ENCODE results near the gene CFAP46.

Gene CFAP46

DNA sequence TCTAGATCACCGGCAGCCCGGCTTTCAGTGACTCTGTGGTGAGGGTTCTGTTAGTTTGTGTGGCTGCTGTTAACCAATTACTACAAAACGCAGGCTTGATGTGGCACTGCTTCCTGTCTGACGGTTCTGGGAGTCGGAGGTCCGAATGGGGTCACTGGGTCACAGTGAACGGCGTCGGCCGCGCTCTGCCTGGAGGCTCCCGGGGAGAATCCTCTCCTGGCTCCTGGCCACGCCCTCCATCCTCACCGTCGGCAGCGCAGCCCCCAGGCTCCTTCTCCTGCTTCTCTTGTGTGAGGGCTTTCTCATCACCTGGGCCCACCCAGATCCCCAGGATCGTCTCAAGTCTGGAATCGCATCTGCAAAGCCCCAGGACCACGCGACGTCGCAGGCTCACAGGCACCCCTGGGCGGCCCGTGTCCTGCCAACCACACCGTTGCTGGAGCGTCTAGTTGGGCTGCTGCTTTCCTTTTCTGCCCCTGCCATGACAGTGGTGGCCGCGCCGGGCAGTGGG is 124.6 kb downstream of the CFAP46 start:
- ChIA-PET POLR2A (no interaction called here), CTCF (no interaction called here)
- no peak for DNase-seq (ENCODE audit: extremely low spot score)
- TF ChIP-seq SP1 (IDR thresholded peaks at IDR 0.05), result no peak

DNA sequence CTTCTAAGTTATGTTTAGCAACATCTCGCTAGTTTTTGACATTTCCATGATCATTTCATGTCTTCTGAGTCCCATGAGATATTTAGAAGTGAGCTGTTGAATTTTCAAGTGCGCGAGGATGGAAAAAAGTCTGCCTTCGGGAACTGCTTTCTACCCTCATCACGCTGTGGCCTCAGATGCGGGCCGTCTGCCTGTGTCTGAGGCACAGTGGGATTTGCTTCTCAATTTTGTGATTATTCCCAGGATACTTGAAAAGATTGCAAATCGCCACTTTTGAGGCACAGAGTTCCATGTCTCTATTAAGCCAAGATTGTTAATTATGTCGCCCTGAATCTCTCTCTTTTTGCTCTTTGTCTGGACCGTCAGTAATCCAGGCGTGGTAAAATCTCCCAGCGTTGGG is 125.7 kb downstream of the CFAP46 start:
- ChIA-PET CTCF (no interaction called here), POLR2A (no interaction called here)
- DNase-seq (ENCODE audit: extremely low spot score), result no peak
- TF ChIP-seq TARDBP (IDR thresholded peaks at IDR 0.05) (no peak), FOXK2 (IDR thresholded peaks at IDR 0.05) (no peak), L3MBTL2 (conservative IDR thresholded peaks at IDR 0.05) (no peak), BHLHE40 (IDR thresholded peaks at IDR 0.05; ENCODE audit: borderline replicate concordance) (no peak), SP1 (IDR thresholded peaks at IDR 0.05) (no peak), NFRKB (IDR thresholded peaks at IDR 0.05) (no peak), SUZ12 (IDR thresholded peaks at IDR 0.05) (no peak), HDGF (IDR thresholded peaks at IDR 0.05; ENCODE audit: borderline replicate concordance) (no peak), ELF4 (IDR thresholded peaks at IDR 0.05) (no peak), FOXA1 (IDR thresholded peaks at IDR 0.05) (no peak), FOXM1 (IDR thresholded peaks at IDR 0.05; ENCODE audit: borderline replicate concordance) (no peak), ZNF384 (IDR thresholded peaks at IDR 0.05) (no peak), ARNT (IDR thresholded peaks at IDR 0.05) (no peak)

DNA sequence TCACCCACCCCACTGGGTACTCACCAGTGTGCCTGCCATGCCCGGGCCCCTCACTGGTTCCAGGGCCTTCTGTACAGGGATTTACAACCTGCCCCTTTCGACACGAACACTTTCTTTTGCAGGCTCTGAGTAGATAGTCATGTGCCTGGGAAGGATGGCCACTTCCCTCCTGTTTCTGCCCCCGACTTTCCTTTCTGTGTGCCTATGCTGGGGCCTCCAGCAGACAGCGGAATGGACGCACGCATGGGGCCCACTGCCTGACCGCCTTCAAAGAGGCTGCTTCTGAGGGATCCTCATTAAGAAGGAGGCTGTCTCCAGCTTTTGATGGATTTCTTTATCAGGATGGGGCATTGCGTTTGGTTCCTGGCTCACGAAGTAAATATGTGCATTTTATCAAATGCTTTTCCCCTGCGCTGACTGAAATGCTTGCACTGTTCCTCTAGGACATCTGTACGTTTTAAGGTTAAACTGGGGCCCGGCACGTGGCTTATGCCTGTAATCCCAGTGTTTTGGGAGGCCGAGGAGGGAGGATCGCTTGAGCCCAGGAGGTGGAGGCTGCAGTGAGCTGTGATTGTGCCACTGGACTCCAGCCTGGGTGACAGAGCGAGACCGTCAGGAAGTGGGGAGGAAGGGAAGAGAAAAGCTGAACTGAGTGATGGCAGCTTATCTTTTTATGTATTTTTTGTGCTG is 127.1 kb downstream of the CFAP46 start:
- ChIA-PET POLR2A (no interaction called here), CTCF (no interaction called here)
- no peak for DNase-seq (ENCODE audit: extremely low spot score)
- no peak for TF ChIP-seq ARNT (IDR thresholded peaks at IDR 0.05)
- TF ChIP-seq HDGF (IDR thresholded peaks at IDR 0.05; ENCODE audit: borderline replicate concordance), result no peak
- TF ChIP-seq NFRKB (IDR thresholded peaks at IDR 0.05), result no peak
- no peak for TF ChIP-seq ZNF384 (IDR thresholded peaks at IDR 0.05)
- TF ChIP-seq BHLHE40 (IDR thresholded peaks at IDR 0.05; ENCODE audit: borderline replicate concordance), result no peak
- TF ChIP-seq FOXM1 (IDR thresholded peaks at IDR 0.05; ENCODE audit: borderline replicate concordance), result no peak
- no peak for TF ChIP-seq FOXA1 (IDR thresholded peaks at IDR 0.05)
- TF ChIP-seq SUZ12 (IDR thresholded peaks at IDR 0.05), result no peak
- no peak for TF ChIP-seq SP1 (IDR thresholded peaks at IDR 0.05)
- TF ChIP-seq, protein P1, sequence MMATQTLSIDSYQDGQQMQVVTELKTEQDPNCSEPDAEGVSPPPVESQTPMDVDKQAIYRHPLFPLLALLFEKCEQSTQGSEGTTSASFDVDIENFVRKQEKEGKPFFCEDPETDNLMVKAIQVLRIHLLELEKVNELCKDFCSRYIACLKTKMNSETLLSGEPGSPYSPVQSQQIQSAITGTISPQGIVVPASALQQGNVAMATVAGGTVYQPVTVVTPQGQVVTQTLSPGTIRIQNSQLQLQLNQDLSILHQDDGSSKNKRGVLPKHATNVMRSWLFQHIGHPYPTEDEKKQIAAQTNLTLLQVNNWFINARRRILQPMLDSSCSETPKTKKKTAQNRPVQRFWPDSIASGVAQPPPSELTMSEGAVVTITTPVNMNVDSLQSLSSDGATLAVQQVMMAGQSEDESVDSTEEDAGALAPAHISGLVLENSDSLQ (IDR thresholded peaks at IDR 0.05), result no peak
- no peak for TF ChIP-seq TARDBP (IDR thresholded peaks at IDR 0.05)
- TF ChIP-seq LEF1 (IDR thresholded peaks at IDR 0.05; ENCODE audit: borderline replicate concordance), result no peak
- no peak for TF ChIP-seq CTBP1 (IDR thresholded peaks at IDR 0.05; ENCODE audit: borderline replicate concordance)
- no peak for TF ChIP-seq FOXK2 (IDR thresholded peaks at IDR 0.05)
- TF ChIP-seq ELF4 (IDR thresholded peaks at IDR 0.05), result no peak
- TF ChIP-seq L3MBTL2 (conservative IDR thresholded peaks at IDR 0.05), result no peak

DNA sequence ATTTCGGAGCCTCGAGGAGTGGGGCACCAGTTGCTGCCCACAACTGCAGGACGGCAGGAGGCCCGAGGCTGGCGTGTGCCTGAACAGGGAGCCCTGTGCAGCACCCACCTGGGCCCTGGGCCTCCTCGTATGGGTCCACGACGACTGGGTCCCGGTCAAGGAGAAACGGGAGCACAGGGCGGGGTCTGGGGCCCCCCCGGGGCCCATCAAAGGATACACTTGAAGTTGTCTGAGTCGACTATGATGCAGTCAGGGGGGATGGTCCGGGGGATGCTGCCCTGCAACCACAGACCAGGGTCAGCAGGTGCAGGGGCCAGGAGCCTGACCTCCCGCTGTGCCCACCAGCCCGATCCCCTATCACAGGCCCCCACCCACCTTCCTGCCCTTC is 127.9 kb downstream of the CFAP46 start:
- no peak for TF ChIP-seq CTBP1 (IDR thresholded peaks at IDR 0.05; ENCODE audit: borderline replicate concordance)
- no peak for TF ChIP-seq SUZ12 (IDR thresholded peaks at IDR 0.05)
- no peak for TF ChIP-seq TARDBP (IDR thresholded peaks at IDR 0.05)
- TF ChIP-seq HDGF (IDR thresholded peaks at IDR 0.05; ENCODE audit: borderline replicate concordance), result no peak
- no peak for TF ChIP-seq LEF1 (IDR thresholded peaks at IDR 0.05; ENCODE audit: borderline replicate concordance)
- TF ChIP-seq FOXA1 (IDR thresholded peaks at IDR 0.05), result no peak
- no peak for TF ChIP-seq NFRKB (IDR thresholded peaks at IDR 0.05)
- TF ChIP-seq SP1 (IDR thresholded peaks at IDR 0.05), result no peak
- no peak for TF ChIP-seq ZNF384 (IDR thresholded peaks at IDR 0.05)
- no peak for TF ChIP-seq FOXM1 (IDR thresholded peaks at IDR 0.05; ENCODE audit: borderline replicate concordance)
- DNase-seq (ENCODE audit: extremely low spot score), result no peak
- CTCF ChIA-PET, result no interaction called here
- POLR2A ChIA-PET, result no interaction called here

DNA sequence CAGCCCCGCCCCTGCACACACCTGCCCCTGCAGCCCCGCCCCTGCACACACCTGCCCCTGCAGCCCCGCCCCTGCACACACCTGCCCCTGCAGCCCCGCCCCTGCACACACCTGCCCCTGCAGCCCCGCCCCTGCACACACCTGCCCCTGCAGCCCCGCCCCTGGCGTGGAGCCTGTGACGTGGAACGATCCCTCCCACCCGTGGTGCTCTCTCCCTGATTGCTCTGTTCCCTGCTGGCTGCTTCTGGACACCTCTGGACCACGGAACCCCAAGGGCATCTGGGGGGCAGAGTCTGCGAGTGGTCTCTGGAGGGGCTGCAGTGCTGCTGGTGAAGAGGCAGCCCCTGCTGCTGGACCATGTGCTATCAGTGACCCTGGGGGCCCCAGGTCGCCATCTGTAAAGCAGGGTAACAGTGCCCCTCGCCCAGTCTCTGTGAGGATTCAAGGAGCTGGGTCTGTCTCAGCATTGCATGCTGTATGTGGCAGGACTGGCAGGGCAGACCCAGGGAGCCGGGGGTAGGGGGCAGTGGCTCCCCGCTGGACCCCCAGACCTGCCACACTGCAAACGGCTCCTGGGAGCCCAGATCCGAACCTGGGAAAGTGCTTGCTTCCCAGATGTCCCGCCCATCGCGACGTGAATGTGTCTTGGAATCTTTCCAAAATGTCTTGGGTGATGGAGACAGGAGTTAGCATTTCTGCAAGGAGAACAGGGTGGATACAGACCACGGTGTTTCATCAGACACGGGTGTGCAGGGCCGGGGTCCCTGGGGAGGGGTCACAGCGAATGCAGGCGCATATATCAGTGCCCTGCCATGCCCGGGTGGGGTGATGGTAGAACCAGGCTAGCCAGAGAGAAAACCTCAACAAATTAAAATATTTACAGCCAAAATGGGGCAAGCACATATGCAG is 128.6 kb downstream of the CFAP46 start:
- TF ChIP-seq FOXK2 (IDR thresholded peaks at IDR 0.05) (no peak), LEF1 (IDR thresholded peaks at IDR 0.05; ENCODE audit: borderline replicate concordance) (no peak), CTBP1 (IDR thresholded peaks at IDR 0.05; ENCODE audit: borderline replicate concordance) (no peak), SP1 (IDR thresholded peaks at IDR 0.05) (no peak), FOXM1 (IDR thresholded peaks at IDR 0.05; ENCODE audit: borderline replicate concordance) (no peak), NFRKB (IDR thresholded peaks at IDR 0.05) (no peak), ZNF384 (IDR thresholded peaks at IDR 0.05) (no peak), ARNT (IDR thresholded peaks at IDR 0.05) (no peak), BHLHE40 (IDR thresholded peaks at IDR 0.05; ENCODE audit: borderline replicate concordance) (no peak)
- TF ChIP-seq, protein P1 (IDR thresholded peaks at IDR 0.05), result no peak
- ChIA-PET POLR2A (no interaction called here), CTCF (no interaction called here)
- no peak for DNase-seq (ENCODE audit: extremely low spot score)

DNA sequence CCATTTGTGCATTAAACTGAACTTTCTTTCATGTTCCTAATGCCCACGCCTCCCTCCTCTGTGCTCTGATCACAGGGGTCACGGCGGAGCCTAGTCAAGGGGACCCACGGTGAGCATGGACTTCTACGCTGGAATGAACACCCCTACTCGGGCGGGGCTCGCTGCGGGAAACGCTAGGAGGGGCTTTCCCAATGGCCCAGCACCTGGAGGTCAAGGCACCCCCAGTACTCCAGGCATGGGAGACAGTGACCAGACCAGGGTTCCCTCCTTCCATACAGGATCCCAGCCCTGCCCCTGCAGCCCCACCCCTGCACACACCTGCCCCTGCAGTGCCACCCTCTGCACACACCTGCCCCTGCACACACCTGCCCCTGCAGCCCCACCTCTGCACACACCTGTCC is 129.4 kb downstream of the CFAP46 start:
- POLR2A ChIA-PET, result no interaction called here
- no peak for TF ChIP-seq SP1 (IDR thresholded peaks at IDR 0.05)
- TF ChIP-seq FOXM1 (IDR thresholded peaks at IDR 0.05; ENCODE audit: borderline replicate concordance), result no peak
- TF ChIP-seq HDGF (IDR thresholded peaks at IDR 0.05; ENCODE audit: borderline replicate concordance), result no peak
- no peak for TF ChIP-seq TARDBP (IDR thresholded peaks at IDR 0.05)
- TF ChIP-seq FOXA1 (IDR thresholded peaks at IDR 0.05), result no peak
- TF ChIP-seq ZNF384 (IDR thresholded peaks at IDR 0.05), result no peak
- TF ChIP-seq, protein P1 (IDR thresholded peaks at IDR 0.05), result no peak
- TF ChIP-seq BHLHE40 (IDR thresholded peaks at IDR 0.05; ENCODE audit: borderline replicate concordance), result no peak
- no peak for TF ChIP-seq LEF1 (IDR thresholded peaks at IDR 0.05; ENCODE audit: borderline replicate concordance)
- TF ChIP-seq L3MBTL2 (conservative IDR thresholded peaks at IDR 0.05), result no peak
- TF ChIP-seq SUZ12 (IDR thresholded peaks at IDR 0.05), result no peak
- no peak for TF ChIP-seq FOXK2 (IDR thresholded peaks at IDR 0.05)
- TF ChIP-seq CTBP1 (IDR thresholded peaks at IDR 0.05; ENCODE audit: borderline replicate concordance), result no peak
- TF ChIP-seq ARNT (IDR thresholded peaks at IDR 0.05), result no peak
- no peak for TF ChIP-seq NFRKB (IDR thresholded peaks at IDR 0.05)
- TF ChIP-seq ELF4 (IDR thresholded peaks at IDR 0.05), result no peak
- no peak for DNase-seq (ENCODE audit: extremely low spot score)
- CTCF ChIA-PET, result no interaction called here
